GM19025 (cell line): ENCODE measurements around the gene PTPN4.

Source experiments
- ATAC-seq: cut with Tn5 transposase; IDR thresholded peaks from one replicate; pipeline ENCODE4 v1.9.1; 2021; ENCODE audit warnings: mild to moderate bottlenecking, low read depth, moderate library complexity; ENCODE audit not compliant: unreplicated experiment

Gene PTPN4

GRCh38 chr2:119732601-119733164, 27.0 kb upstream of the PTPN4 start:
- no peak for ATAC-seq

DNA sequence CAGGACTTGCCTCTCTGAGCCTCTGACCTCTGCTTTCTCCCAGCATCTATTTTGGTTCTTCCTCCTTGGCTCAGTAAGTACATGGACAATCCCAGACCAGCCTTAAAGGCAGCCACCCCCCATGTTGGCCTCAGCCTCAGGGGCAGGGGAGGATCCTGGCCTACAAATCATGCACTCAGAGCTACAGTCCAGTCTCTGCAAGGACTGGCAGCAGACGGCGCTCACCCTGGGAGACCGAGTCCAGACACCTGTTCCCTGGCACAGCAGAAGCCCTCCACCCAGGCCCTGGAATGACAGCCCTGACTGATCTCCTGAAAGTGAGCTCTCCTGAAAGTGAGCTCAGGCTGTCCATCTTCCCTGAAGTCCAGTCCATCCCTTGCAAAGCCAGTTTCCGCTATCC, 25.7 kb upstream of the PTPN4 start:
- ATAC-seq: no peak

DNA sequence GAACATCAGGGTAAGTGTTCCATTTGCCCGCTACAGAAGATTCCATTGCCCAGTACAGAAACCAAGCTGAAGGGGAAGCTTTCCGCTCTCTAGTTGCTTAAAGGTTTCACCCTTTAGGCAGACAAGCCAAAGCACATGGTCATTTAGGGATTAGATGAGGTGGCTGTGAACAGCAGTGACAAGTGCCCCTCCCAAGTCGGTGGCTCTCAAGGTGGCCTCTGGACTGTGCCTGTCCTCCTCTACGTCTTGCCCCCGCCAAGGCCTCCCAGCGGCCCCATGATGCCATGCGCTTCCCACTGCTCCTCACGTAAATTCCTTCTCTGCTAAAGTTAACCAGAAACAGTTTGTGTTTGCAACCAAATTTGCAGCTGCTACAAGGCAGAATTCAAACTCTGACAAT, 24.2 kb upstream of the PTPN4 start:
- no peak for ATAC-seq

GRCh38 chr2:119736021-119736420, 23.7 kb upstream of the PTPN4 start:
- ATAC-seq: no peak

- no peak for ATAC-seq
Observed at GRCh38 chr2:119739580-119740255, 20.0 kb upstream of the PTPN4 start.

DNA sequence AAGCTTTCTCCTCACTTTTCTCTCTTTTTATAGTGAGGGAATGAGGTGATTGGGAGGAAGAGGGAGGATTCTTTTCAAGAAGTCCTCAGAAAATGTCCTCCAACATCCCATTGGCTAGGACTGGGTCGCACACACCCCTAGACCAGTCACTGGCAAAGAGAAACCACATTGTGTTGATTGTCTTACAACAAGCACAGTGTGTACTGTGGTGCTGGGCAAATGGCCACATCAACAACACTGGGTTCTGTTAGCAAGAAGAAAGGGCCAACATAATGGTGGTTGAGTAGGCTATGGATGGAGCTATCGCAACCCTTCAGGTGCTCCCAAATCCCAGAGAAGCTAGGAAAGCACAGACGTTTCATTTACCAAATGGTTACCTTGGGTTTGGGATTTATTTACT, 18.7 kb upstream of the PTPN4 start:
- no peak for ATAC-seq

- no peak for ATAC-seq
Observed at GRCh38 chr2:119741868-119742267, 17.9 kb upstream of the PTPN4 start.

DNA sequence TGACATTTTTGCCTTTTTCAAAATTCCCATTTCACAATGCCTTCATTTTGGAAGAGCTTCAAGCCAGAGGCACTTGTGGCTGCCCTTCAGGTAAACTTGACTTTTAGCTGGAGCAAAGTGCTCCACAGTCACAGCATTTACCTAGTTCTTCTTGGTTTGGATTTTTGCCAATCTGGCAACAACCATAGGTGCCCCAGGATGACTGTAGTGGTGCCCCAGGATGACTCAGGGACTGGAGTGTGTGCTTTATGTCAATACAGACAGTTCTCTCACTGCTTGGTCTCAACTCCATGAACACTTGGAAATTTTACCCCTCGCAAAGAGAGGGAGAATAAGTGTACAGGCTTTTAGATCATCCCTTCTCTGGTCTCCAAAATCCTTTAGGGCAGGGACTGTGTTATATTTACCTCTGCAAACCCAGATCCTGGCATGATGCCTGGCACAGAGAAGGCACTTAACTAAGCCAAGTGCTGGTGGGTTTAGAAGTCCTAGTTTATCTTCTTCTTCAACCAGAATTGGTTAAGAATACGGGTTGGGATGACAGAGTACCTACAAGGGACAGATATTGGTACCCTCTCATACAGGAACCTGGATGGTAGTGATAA, 15.3 kb upstream of the PTPN4 start:
- ATAC-seq: no peak

GRCh38 chr2:119745566-119745965, 14.2 kb upstream of the PTPN4 start:
- ATAC-seq: no peak

- no peak for ATAC-seq
Observed at GRCh38 chr2:119746836-119747686, 12.7 kb upstream of the PTPN4 start.

- no peak for ATAC-seq
Observed at GRCh38 chr2:119748135-119748534, 11.6 kb upstream of the PTPN4 start.

DNA sequence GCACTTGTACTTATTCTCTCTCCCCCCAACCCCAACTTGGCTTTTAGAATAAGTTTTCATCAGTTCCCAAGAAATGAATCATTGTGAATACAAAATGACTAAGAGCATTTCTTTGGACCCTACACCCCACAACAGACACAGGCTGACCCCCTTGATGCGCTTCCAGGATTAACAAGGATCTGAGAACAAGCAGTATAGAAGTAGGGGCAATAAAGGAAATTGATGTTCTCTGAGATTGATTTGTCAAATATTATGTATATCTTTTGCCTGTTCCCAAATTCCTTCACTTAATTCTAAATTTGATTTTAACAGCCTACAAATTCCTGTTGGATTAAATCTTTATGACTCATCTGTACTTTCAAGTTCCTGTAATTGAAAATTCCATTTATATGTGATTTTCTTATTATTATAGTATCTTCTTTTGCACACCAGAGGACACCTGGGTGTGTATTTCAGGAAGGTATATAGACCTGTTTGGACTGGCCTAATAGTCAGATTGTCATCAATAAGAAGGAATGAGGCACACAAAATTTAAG, 10.2 kb upstream of the PTPN4 start:
- ATAC-seq: no peak

DNA sequence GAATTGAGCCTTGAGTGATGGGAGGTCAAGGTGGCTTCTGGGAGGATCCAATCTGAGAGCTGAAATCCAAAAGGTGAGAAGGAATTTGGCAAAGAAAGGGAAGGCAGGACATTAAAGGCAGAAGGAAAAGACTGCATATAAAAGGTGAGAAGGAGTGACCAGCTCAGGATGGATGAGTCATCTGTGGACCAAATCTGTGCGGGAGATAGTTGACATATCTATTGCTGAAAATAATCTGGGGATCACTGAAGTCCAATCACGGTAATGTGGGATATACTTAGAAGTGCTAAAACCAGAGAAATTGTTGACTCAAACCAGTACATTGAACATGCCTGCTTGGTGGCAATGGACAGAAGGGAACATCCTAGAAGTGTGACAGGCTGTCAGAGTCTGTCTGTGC, 8.0 kb upstream of the PTPN4 start:
- ATAC-seq: no peak

DNA sequence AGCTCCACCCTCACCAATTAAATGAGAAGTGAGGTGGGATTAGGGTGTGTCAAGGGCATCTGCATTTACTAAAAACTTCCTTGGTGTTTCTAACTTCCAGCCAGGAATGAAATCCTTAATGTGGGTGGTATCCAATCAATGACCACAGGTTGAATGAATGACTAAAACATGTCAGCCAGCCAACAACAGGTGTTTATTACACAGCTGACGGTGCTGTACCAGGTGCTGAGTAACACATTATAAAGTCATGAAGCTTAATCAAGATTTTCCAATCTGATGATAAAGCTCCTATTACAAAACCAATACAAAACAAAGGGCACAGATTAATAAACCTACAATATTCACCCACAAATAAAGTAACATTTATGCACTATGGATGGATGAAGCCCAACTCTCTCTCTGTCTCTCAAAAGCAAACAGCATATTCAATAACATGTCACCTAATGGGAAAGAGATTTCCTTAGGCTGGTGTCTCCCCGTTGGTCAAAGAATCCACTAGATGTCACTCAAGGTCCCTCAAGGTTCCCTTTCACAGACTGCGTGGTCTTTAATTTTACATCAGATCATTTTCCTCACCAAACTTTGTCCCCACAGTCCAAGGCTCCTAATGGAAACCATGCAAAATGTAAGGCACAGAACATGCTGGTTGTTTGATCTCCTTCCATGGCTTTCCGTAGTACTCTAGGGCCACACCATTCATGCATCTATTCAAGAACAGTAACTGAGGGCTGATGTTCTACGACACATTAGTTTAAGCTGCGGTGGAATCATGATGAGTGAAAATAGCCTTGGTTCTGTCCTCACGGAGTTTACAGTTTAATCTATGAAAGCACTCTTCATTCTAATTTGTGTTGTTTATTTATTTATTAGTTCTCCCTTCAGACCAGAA, 6.4 kb upstream of the PTPN4 start:
- ATAC-seq: no peak

GRCh38 chr2:119753930-119754321, 5.8 kb upstream of the PTPN4 start:
- ATAC-seq: no peak

DNA sequence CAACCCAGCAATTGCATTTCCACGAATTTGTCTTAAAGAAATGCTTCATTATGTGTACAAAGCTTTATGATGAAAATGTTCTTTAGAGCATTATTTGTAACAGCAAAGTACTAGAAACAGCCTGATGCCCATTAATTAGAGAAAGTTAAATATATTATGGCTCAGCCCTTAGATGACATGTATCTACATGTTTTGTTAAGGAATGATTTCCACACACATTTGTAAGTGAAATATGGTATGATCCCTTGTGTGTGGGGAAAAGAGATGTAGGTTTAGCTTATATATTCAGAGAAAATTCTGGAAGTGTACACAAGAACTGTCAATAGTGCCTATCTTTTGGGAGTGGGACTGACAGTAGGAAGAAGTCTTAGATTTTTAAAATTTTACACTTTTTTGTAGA, 3.8 kb upstream of the PTPN4 start:
- no peak for ATAC-seq

DNA sequence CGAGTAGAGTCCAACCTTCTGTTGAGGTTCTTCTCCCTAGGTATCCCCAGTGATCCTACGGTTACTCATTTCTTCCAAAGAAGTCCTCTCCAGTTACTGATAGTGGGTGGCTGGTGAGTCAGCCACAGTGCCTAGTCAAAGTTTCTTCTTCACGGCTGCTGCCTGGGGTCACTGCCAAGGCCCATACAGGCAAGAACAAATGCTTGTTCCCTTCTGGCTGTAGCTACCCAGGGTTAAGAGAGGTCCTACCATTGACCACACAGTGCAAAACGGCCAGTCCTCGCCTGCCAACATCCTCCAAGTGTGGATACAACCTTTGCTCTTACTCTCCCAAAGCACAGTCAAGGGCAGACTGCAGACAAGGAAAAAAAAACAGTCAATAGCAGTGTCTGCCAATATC, 2.9 kb upstream of the PTPN4 start:
- ATAC-seq: no peak

DNA sequence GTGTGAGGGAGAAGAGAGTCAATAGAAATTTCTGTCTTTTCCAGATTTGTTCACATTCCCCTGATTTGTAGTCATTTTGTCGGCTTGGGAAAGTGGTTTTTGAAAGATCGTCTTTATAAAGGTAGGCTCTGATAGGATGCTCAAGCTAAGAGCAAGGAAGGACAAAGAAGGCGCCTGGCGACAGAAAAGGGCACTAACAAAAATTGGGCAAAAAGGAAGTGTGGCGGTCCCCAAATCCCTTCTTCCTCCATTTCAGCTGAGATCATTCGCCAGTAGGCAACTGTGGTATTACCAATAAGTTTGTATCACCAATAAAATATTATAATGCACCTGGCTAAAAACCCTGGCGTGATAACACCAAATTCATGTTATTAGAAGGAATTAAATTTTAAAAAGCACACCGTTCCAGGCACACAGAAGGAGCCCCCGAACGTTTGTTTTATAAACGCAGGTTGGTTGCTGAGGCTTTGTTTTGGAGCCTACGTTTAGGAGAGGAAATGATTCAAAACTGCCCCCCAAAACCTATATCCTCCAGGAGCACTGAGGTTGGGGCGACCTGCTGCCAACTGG, 756 bp upstream of the PTPN4 start:
- no peak for ATAC-seq

DNA sequence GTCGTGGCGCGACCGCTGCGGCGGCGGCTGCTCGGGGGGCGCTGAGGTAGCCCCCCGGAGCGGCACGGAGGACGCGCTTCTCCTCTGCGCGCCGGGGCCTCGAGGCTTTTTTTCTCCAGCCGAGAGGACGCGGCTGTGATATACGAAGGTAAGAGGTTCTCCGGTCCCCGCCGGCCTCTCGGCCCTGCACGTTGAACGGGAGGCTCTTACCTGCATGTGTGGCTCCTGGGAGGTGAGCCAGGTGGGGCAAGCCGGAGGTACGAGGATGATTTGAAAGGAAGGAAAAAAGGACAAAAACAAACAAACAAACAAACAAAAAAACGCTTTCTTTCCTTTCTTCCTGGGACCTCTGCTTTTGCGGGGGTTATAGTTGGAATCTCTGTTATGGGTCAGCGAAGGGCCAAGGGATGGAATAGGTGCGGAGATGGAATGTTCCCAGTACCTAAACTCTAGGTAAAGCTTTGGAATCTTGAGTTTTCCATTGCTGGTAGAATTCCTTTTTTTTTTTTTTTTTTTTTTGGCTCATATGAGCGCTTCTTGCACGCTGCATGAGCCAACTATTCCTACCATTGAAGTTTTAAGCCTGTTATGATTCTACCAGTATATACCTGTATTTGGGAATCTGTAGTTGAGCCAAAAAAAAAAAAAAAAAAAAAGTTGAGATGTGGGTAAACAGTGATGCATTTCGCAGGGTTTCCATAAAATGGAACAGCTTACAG, 674 bp downstream of the PTPN4 start:
- peak; percentile 12 for ATAC-seq
